GM12872 (cell line): ENCODE measurements around the gene CCNI.

Experiments used
- CTCF ChIP-seq: IDR thresholded peaks from 3 replicates; pipeline ENCODE4 v1.5.1; 2011; ENCODE audit warnings: low read depth, mild to moderate bottlenecking, low read length, moderate library complexity; ENCODE audit not compliant: insufficient read depth

The CCNI gene

GRCh38 chr4:77075869-77076799 lies at the start of gene CCNI:
Gene CCNI (minus strand): TSS chr4:77075989. CDS start chr4:77066362, 9,627 bp downstream.
- TF ChIP-seq CTCF: no peak

- no peak for TF ChIP-seq CTCF
These were observed 48.8 kb upstream of the CCNI start for GRCh38 chr4:77124576-77124975.

- TF ChIP-seq CTCF: no peak
These were observed 47.6 kb upstream of the CCNI start for GRCh38 chr4:77123411-77123810.

GRCh38 chr4:77122656-77123055 lies 46.9 kb upstream of the CCNI start:
- TF ChIP-seq CTCF: no peak

GRCh38 chr4:77121736-77122240 lies 46.0 kb upstream of the CCNI start:
- no peak for TF ChIP-seq CTCF

- TF ChIP-seq CTCF: peak; percentile 40; the same call in 1 of the 3 replicates
These were observed 45.2 kb upstream of the CCNI start for GRCh38 chr4:77120886-77121508.

- no peak for TF ChIP-seq CTCF
These were observed 41.9 kb upstream of the CCNI start for GRCh38 chr4:77117721-77118120.
